NT2/D1 (cell line): Measurements from ENCODE around the gene HOXC12.

Experiments used
- SUZ12 ChIP-seq: IDR thresholded peaks from 2 replicates; pipeline ENCODE4 v1.6.1; 2011; ENCODE audit not compliant: insufficient read length, insufficient read depth; ENCODE audit errors: extremely low read depth
- YY1 ChIP-seq: IDR thresholded peaks from 2 replicates; pipeline ENCODE4 v1.6.1; 2011; ENCODE audit not compliant: insufficient read length, insufficient read depth
- ZNF274 ChIP-seq: IDR thresholded peaks from 2 replicates; pipeline ENCODE4 v1.6.1; 2011; ENCODE audit warnings: mild to moderate bottlenecking, low read depth, low read length

DNA sequence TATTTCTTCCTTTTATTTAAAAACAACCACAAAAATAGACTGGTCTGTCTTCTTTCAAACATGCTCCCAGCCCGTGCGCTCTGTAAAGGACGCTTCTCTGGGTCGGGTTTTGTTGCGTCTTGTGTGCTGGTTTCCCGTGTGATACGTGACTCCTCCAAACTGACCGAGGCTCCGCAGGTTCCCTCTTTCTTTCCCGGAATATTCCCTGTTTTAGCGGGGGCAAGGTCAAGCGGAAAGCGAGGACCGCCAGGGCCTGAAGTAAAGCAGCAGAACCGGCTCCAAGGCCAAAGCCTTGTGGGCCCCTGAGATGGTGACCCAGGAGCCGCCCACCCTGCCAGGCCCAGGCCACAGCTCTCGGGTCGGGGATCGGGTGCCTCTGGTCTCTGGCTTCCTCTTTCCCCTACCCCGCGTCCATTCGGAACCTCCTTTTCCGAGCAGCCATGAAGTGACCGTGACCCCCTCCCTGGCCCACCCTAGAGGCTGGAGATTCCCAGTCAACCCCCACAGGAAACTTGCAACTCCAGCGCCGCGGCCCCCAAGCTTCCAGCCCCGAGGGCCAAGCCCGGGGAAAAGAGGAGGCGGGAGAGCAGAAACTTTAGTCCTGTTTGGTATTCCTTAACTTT is 29.4 kb downstream of the HOXC12 start:
- TF ChIP-seq YY1 (no peak), ZNF274 (no peak), SUZ12 (no peak)
